HG03520 (cell line): ENCODE results near the gene AOPEP.

Source experiments
- ATAC-seq: cut with Tn5 transposase; IDR thresholded peaks from one replicate; pipeline ENCODE4 v1.9.1; 2021; ENCODE audit warnings: mild to moderate bottlenecking, moderate library complexity; ENCODE audit not compliant: unreplicated experiment

Gene AOPEP

DNA sequence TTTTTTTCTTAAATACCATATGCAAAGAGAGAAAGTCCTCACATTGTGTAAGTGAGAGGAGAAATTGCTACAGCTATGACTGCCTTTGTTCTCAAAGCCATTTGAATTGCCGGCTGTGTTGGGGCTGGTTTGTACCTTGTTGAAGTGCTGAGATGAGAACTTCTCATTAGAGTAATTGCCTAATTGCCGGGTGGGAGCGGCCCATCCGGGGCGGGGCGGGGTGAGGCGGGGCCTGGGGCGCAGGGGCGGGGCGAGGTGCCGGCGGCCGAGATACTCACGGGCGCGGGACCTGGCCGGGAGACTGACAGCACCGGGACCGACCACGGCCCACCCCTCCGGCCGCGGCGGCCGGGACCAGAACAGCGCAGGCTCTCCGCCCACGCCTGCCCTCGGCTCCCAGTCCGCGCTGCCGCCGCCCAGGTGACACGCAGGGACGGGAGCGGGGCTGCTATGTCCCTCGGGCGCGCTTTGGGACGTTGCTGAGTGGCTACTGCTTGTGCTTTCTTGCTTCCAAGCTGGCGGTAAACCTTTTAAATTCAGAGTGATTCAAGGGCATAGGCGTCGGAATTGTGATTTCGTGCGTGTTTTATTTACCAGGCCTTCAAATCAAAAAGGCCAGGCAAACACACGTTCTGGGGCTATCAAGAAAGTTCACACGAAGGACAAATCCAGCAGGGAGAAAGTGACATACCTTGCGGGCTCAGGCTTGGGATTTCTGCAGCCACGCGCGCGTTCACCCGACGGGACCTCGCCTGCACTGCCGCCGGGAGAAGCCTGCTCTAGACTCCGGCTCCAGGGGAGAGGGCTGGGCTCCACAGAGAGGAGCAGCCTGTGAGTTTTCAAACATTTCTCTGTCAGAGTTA is 322.0 kb downstream of the AOPEP start:
- no peak for ATAC-seq

GRCh38 chr9:95049761-95050160 is 323.3 kb downstream of the AOPEP start:
- ATAC-seq: no peak

DNA sequence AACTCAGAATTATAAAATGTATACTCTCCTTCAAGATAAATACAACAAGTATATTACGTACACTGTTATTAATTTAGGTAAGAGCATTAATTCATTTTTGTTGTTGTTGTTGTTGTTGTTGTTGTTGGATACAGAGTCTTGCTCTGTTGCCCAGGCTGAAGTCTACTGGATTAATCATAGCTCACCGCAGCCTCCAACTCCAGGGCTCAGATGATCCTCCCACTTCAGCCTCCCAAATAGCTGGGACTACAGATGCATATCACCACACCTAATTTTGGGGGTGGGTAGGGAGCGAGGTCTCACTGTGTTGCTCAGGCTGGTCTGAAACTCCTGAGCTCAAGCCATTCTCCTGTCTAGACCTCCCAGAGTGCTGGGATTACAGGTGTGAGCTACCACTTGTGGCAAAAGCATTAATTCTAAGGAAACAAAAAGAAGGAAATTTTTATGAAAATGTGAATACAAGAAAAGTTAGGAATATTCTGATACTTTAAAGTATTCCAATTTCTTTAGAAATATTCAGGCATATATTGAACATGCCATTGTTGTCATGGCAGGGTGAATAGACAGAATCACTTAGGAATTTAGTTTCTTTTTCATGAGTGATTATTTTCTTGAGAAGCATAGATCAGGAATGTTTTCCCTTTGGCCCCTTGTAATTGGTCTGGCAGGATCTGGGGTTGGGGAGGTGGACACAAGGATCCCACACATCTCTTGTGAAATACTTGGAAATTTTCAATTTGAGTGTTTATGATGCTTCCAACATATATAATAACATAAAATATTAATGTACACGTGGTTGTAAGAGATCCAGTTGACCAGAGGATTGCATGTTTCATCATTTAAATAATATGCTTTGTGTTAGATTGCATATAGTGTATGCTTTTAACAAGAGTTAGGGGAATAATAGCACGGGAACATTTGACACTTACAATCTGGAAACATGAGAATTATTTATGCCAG is 327.4 kb downstream of the AOPEP start:
- no peak for ATAC-seq

DNA sequence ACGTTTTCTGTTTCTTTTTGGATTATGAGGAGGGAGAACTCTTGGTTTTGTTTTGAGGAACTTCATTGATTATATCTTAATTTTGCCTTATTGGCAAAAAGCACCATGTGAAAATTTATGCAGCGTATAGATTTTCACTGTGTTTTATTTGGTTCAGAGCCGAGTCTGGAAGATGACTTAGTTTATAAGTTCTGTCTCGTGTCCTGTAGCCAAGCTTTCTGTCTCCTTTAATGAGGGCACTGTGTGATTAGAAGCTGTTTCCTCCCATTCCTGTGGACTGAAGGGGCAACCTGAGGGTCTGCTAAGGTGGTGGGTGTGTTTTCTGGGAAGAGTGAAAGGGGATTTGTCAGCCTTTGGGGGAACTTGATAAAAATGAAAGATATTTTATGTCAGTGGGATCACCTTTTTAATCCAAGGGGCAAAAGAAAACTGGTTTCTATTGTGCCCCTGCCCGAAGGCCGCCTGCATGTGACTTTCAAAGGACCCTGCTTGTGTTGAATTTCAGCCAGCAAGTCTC is 328.9 kb downstream of the AOPEP start:
- no peak for ATAC-seq

- no peak for ATAC-seq
Measured at GRCh38 chr9:95055851-95056551, 329.5 kb downstream of the AOPEP start.

GRCh38 chr9:95057101-95057500 is 330.6 kb downstream of the AOPEP start:
- no peak for ATAC-seq

- ATAC-seq: no peak
Measured at GRCh38 chr9:95058121-95058785, 331.8 kb downstream of the AOPEP start.

- ATAC-seq: no peak
Measured at GRCh38 chr9:95058795-95059386, 332.4 kb downstream of the AOPEP start.

DNA sequence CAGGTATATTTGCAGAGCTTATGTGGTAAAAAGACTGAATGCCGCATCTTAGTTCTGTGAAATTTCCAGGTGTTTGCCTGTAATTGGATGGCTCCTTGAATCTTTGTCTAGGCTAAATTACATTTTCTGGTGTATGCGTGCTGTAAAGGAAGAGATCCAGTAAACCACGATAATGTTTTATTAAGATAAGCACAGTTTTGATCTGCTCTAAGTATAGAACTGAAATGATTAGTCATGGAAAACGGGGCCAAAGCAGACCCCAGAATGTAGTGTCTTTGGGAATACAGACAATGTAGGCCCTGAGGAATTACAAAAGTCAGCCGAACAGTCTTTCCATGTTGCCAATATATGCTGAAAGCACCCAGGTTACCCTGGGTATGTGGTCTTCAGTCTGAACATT is 333.7 kb downstream of the AOPEP start:
- no peak for ATAC-seq

DNA sequence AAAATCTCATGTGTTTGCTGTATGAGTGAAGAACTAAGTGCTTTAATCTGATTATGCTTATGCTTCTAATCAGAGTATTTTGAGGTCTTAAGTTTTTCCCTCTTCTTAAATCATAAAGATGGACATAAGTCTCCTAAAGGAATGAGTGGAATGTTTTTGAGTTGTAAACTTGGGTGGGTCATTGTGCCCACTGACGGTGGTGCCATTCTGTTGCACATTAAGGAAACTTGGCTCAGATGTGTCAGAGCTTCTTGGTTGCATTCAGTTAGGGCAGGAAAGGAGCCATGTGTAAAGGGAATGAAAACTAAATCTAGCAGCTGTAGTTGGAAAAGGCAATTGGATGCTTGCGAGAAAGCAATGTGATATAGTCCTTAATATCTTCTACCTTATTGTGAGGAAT is 334.4 kb downstream of the AOPEP start:
- ATAC-seq: no peak

- no peak for ATAC-seq
Measured at GRCh38 chr9:95061916-95062595, 335.6 kb downstream of the AOPEP start.

DNA sequence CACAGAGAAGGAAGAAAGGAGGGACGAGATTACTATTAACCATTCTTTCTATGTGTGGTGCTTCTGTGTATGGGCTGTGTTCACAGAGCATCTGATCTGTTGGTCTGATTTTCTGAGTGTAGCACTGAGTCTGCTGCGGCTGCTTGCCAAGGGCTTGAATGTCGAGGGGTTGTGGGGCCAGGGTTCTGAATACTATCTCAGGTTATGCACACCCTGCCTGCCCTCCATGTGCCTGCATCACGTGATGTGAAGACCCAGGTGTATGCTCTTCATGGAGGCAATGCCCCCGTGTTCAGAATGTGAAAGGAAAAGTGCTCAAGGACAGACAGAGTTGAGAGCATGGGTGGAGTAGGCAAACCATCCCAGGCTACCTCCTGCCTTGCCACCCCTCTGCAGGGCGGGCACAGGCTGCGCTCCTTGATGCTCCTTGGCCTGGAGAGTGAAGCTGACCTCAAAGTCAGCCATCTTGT is 336.1 kb downstream of the AOPEP start:
- no peak for ATAC-seq

- ATAC-seq: no peak
Measured at GRCh38 chr9:95063300-95063699, 336.8 kb downstream of the AOPEP start.

DNA sequence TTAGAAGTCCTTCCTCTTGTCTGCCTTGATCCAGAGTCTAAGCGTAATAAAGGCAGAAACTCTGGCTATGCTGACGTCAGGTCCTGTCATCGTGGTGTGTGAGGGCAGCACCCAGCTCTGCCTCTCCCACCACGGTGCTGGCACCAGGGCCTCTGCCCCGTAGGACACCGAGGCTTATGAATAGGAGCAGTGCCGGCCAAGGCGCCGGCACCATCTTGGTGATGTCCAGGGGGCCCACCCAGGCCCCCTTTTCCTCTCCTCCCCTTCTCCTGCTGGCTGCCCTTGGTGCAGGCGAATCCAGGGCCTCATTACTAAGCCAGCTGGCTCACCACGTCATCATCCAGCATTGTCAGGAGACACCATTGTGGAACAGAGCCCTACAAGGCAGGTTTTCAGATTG is 338.7 kb downstream of the AOPEP start:
- ATAC-seq: no peak

GRCh38 chr9:95067057-95067456 is 340.6 kb downstream of the AOPEP start:
- ATAC-seq: no peak

- no peak for ATAC-seq
Measured at GRCh38 chr9:95067897-95068296, 341.4 kb downstream of the AOPEP start.

GRCh38 chr9:95070549-95071021 is 344.1 kb downstream of the AOPEP start:
- no peak for ATAC-seq

GRCh38 chr9:95071450-95071849 is 345.0 kb downstream of the AOPEP start:
- no peak for ATAC-seq

GRCh38 chr9:95071925-95072324 is 345.4 kb downstream of the AOPEP start:
- no peak for ATAC-seq
